H1 (cell line): Measurements from ENCODE around the gene ODC1. TPM values are rescaled to one million over a fixed set of nuclear protein-coding genes. Genes with fewer than 3 reads are reported as not detected.

Experiments used
- CTCF ChIA-PET: fragments of 300-600 bp; sonication (Branson Sonifier 250); formaldehyde crosslinking; loops from one replicate; lab custom pipeline; 2021; ENCODE audit not compliant: partially characterized antibody; lab: Charles Lee
- POLR2A ChIA-PET: fragments of 300-600 bp; sonication (Branson Sonifier 250); formaldehyde crosslinking; loops from one replicate; lab custom pipeline; 2021; ENCODE audit warnings: inconsistent platforms; ENCODE audit not compliant: partially characterized antibody; lab: Charles Lee
- DNase-seq, 2 experiments: peaks; one replicate each; pipeline versions ENCODE4 v3.0.0 to v3.0.0-alpha.2; 2010 to 2022; ENCODE audit warnings: low spot score in 2 of 2, low read depth in 1 of 2, mixed read lengths in 1 of 2
- FAIRE-seq: peaks from 2 replicates; lab custom pipeline; 2011; peaks lifted over from hg19 to GRCh38; lab: Jason Lieb, UNC
- H2AFZ ChIP-seq: 2 replicates; pipeline ENCODE4 v1.8.1; 2012; ENCODE audit warnings: low read length, inconsistent platforms
- H2AK5ac ChIP-seq: 2 replicates; pipeline ENCODE4 v1.6.1; 2013; ENCODE audit warnings: low read depth, low read length
- H2BK120ac ChIP-seq: replicated peaks from 2 replicates; pipeline ENCODE3; 2013; ENCODE audit warnings: low read depth, low read length, inconsistent platforms
- H2BK12ac ChIP-seq: 2 replicates; pipeline ENCODE4 v1.6.1; 2013; ENCODE audit warnings: low read depth, low read length
- H2BK15ac ChIP-seq: 2 replicates; pipeline ENCODE4 v1.6.1; 2013; ENCODE audit warnings: low read length
- H2BK20ac ChIP-seq: 2 replicates; pipeline ENCODE4 v1.6.1; 2013; ENCODE audit warnings: low read length
- H2BK5ac ChIP-seq: 2 replicates; pipeline ENCODE4 v1.6.1; 2013; ENCODE audit warnings: low read depth, low read length
- H3K14ac ChIP-seq: 2 replicates; pipeline ENCODE4 v1.6.1; 2013; ENCODE audit warnings: inconsistent platforms; ENCODE audit not compliant: insufficient read length
- H3K18ac ChIP-seq: 2 replicates; pipeline ENCODE4 v1.6.1; 2013; ENCODE audit warnings: low read length; ENCODE audit errors: extremely low read depth
- H3K23ac ChIP-seq: 2 replicates; pipeline ENCODE4 v1.6.1; 2013; ENCODE audit warnings: inconsistent platforms; ENCODE audit not compliant: insufficient read length
- H3K23me2 ChIP-seq: 2 replicates; pipeline ENCODE4 v1.6.1; 2013; ENCODE audit warnings: low read depth, low read length
- H3K27ac ChIP-seq: 2 replicates; pipeline ENCODE4 v1.6.1; 2011; ENCODE audit warnings: low read depth, low read length, inconsistent platforms
- H3K27me3 ChIP-seq, 4 experiments: replicated peaks in 1 of 4; 1 replicate in 1 of 4; 2 replicates in 3 of 4; pipeline versions ENCODE4 v1.6.1 to v1.8.1; 2011 to 2013; ENCODE audit warnings: low read length in 3 of 4, mild to moderate bottlenecking in 3 of 4, inconsistent platforms in 2 of 4, mixed read lengths in 2 of 4, moderate library complexity in 1 of 4; ENCODE audit not compliant: control insufficient read depth in 3 of 4, insufficient read depth in 3 of 4; ENCODE audit errors: extremely low read depth in 1 of 4
- H3K36me3 ChIP-seq, 4 experiments: 2 replicates each; pipeline versions ENCODE4 v1.6.1 to v1.8.1; 2011 to 2013; ENCODE audit warnings: mild to moderate bottlenecking in 4 of 4, low read length in 3 of 4, moderate library complexity in 2 of 4, control low read depth in 1 of 4, inconsistent platforms in 1 of 4; ENCODE audit not compliant: insufficient read depth in 4 of 4, control insufficient read depth in 2 of 4
- H3K4ac ChIP-seq: replicated peaks from 2 replicates; pipeline ENCODE3; 2013; ENCODE audit warnings: low read length, low read depth, mixed read lengths, inconsistent platforms; ENCODE audit not compliant: insufficient read length
- H3K4me1 ChIP-seq, 4 experiments: replicated peaks in 1 of 4; 1 replicate in 1 of 4; 2 replicates in 3 of 4; pipeline versions ENCODE4 v1.6.1 to v1.8.1; 2011 to 2013; ENCODE audit warnings: low read length in 3 of 4, inconsistent platforms in 2 of 4, mixed read lengths in 1 of 4; ENCODE audit not compliant: insufficient read depth in 4 of 4, control insufficient read depth in 3 of 4
- H3K4me2 ChIP-seq, 2 experiments: 2 replicates each; pipeline versions ENCODE4 v1.6.1 to v1.8.1; 2011 to 2013; ENCODE audit warnings: low read depth in 2 of 2, low read length in 2 of 2, control low read depth in 1 of 2, inconsistent platforms in 1 of 2, mild to moderate bottlenecking in 1 of 2; ENCODE audit not compliant: insufficient read depth in 1 of 2
- H3K4me3 ChIP-seq, 4 experiments: fragments of 200-600, 300-600 bp in 1 of 4; sonication (generic), shearing (Covaris generic), sonication (Bioruptor Twin) in 1 of 4; 2 replicates each; pipeline versions ENCODE4 v1.5.1 to v1.8.1; 2011 to 2016; ENCODE audit warnings: low read length in 4 of 4, low read depth in 3 of 4, control low read depth in 2 of 4, inconsistent platforms in 2 of 4, mild to moderate bottlenecking in 2 of 4, mixed read lengths in 1 of 4, moderate library complexity in 1 of 4; ENCODE audit not compliant: insufficient read depth in 2 of 4; ENCODE audit errors: extremely low read depth in 1 of 4
- H3K56ac ChIP-seq: replicated peaks from 2 replicates; pipeline ENCODE3; 2013; ENCODE audit warnings: low read depth, mild to moderate bottlenecking, mixed read lengths, low read length, inconsistent platforms; ENCODE audit not compliant: insufficient read length
- H3K79me1 ChIP-seq: 2 replicates; pipeline ENCODE4 v1.6.1; 2013; ENCODE audit warnings: low read depth, low read length, control low read depth
- H3K79me2 ChIP-seq, 2 experiments: 2 replicates each; pipeline versions ENCODE4 v1.6.1 to v1.8.1; 2012 to 2013; ENCODE audit warnings: low read length in 2 of 2, mild to moderate bottlenecking in 2 of 2, inconsistent platforms in 1 of 2; ENCODE audit not compliant: insufficient read depth in 2 of 2, control insufficient read depth in 1 of 2
- H3K9ac ChIP-seq, 4 experiments: replicated peaks in 1 of 4; 1 replicate in 1 of 4; 2 replicates in 3 of 4; pipeline versions ENCODE4 v1.6.1 to v1.8.1; 2011 to 2013; ENCODE audit warnings: low read depth in 3 of 4, low read length in 3 of 4, control low read depth in 2 of 4, mild to moderate bottlenecking in 2 of 4, moderate library complexity in 2 of 4, inconsistent platforms in 1 of 4; ENCODE audit errors: extremely low read depth in 1 of 4
- H3K9me3 ChIP-seq, 2 experiments: 2 replicates each; pipeline versions ENCODE4 v1.6.1 to v1.8.1; 2012 to 2013; ENCODE audit warnings: mild to moderate bottlenecking in 2 of 2, moderate library complexity in 2 of 2, control low read depth in 1 of 2, inconsistent platforms in 1 of 2, low read depth in 1 of 2, low read length in 1 of 2, mixed read lengths in 1 of 2; ENCODE audit not compliant: insufficient read depth in 2 of 2
- H4K20me1 ChIP-seq, 2 experiments: replicated peaks in 1 of 2; 2 replicates each; pipeline versions ENCODE3 to v1.8.1; 2011 to 2013; ENCODE audit warnings: inconsistent platforms in 2 of 2, low read length in 2 of 2, mild to moderate bottlenecking in 1 of 2; ENCODE audit not compliant: insufficient read depth in 2 of 2, control insufficient read depth in 1 of 2
- H4K5ac ChIP-seq: 2 replicates; pipeline ENCODE4 v1.6.1; 2013; ENCODE audit warnings: low read length, low read depth, mixed read lengths, inconsistent platforms; ENCODE audit not compliant: insufficient read length
- H4K8ac ChIP-seq: 2 replicates; pipeline ENCODE4 v1.8.0; 2013; ENCODE audit warnings: mild to moderate bottlenecking, moderate library complexity, low read length, inconsistent platforms; ENCODE audit not compliant: insufficient read depth; ENCODE audit errors: extremely low read depth
- H4K91ac ChIP-seq: replicated peaks from 2 replicates; pipeline ENCODE3; 2013; ENCODE audit warnings: low read length, mixed read lengths, inconsistent platforms; ENCODE audit not compliant: insufficient read length
- ATF3 ChIP-seq: IDR thresholded peaks from 2 replicates; pipeline ENCODE4 v1.6.1; 2011; ENCODE audit warnings: low read depth, mild to moderate bottlenecking, low read length; ENCODE audit not compliant: insufficient read depth
- MAX ChIP-seq: IDR thresholded peaks from 2 replicates; pipeline ENCODE4 v1.6.1; 2012; ENCODE audit warnings: inconsistent platforms
- RFX5 ChIP-seq: IDR thresholded peaks from 2 replicates; pipeline ENCODE4 v1.6.1; 2011; ENCODE audit warnings: low read depth, low read length, improper control_type of control experiment, borderline replicate concordance
- SIN3A ChIP-seq, 2 experiments: IDR thresholded peaks in 1 of 2; conservative IDR thresholded peaks in 1 of 2; 2 replicates each; pipeline ENCODE4 v1.6.1; 2011 to 2012; ENCODE audit warnings: low read length in 2 of 2, improper control_type of control experiment in 1 of 2, low read depth in 1 of 2, mild to moderate bottlenecking in 1 of 2
- SP2 ChIP-seq: IDR thresholded peaks from 2 replicates; pipeline ENCODE4 v1.6.1; 2012; ENCODE audit warnings: mild to moderate bottlenecking, low read length, inconsistent platforms
- SUZ12 ChIP-seq: fragments of 200-600 bp; sonication (generic); IDR thresholded peaks from 2 replicates; pipeline ENCODE4 v1.6.1; 2012; ENCODE audit warnings: mild to moderate bottlenecking, inconsistent platforms, low read length, moderate library complexity, mixed read lengths
- WGBS, 2 experiments: shearing (Covaris generic) in 1 of 2; methylation state at CpG; one replicate each; pipeline versions ENCODE4 v1.1.6 to v1.1.7; 2013 to 2015; ENCODE audit warnings: low lambda C conversion rate in 2 of 2, mixed read lengths in 2 of 2, inconsistent platforms in 1 of 2, low coverage in 1 of 2, missing lambda C conversion rate in 1 of 2; ENCODE audit not compliant: insufficient replicate concordance in 2 of 2, insufficient coverage in 1 of 2, insufficient read length in 1 of 2; ENCODE audit errors: extremely low coverage in 1 of 2, missing lambda C conversion rate in 1 of 2; 5-methylcytosine and 5-hydroxymethylcytosine counted together
- polyA plus RNA-seq, 7 experiments: library from polyadenylated mRNA; depleted of rRNA in 3 of 7; stranded (reverse) in 5 of 7; unstranded in 2 of 7; fragments of >200 nt in 5 of 7; fragments of 200-250 nt in 2 of 7; gene quantifications; 1 replicate in 5 of 7; 2 replicates in 1 of 7; 4 replicates in 1 of 7; pipeline versions ENCODE4 v1.2.1 to v1.2.3, GENCODE V29; 2011 to 2013; ENCODE audit warnings: missing spikeins in 2 of 7, mixed read lengths in 2 of 7
- total RNA-seq: library from RNA; stranded (reverse); fragmentation: NEBNext Ultra II Directional; extraction: Animal tissue kit (Norgen Biotek cat#: 25700); gene quantifications from 2 replicates; pipeline ENCODE4 v1.2.1, GENCODE V29; 2021

ODC1 gene
- total and polyA plus RNA-seq, 2 of the 8 experiments (the other 6 are each of a cell fraction or from before 2014, with no cell fraction given): 57.2 to 76.7 TPM

DNA sequence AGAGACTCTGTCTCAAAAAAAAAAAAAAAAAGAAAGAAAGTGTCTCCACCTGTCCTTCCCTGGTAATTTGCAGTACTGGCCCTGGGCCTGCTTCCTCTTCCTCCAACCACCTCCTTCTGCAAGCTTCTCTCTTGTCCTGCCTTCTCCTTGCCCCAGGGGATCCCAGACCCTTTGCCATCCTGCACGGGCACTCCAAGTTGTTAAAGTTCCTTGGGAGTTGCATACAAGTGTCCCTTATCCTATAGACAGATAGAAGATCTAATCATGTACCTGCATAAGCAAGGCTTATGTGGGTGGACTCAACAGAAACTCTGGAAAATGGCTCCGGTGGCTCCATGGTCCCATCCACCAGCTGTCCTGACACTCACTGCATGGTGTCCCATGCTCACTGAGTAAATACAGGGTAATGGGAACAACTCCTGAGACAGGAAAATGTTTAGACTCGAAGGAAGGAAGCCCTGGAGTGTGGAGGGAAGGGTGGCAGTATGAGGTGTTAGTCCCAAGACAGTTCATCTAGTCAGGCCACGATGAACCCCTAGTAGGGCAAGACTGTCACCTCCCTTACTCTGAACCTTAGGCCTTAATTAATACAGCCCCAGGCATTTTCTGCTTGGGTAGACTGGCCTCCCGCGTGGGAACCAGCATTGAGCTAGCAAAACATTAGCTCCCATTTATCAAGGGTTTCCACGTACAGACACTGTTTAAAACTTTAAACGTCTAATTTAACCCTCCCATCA, 17.1 kb downstream of the ODC1 start:
- ChIA-PET POLR2A (no interaction called here), CTCF (interaction anchor here (0.6 to 4.6 kb wide), 8 partner anchors 10 to 446 kb away, joined by 3 to 31 read pairs (median 5); no protein-coding TSS in a partner anchor)
- no peaks in the 10 kb centered on the region for H3K79me2 ChIP-seq
- no peak overlapping the region for H2BK5ac ChIP-seq
- H3K23ac ChIP-seq: no peak overlapping the region
- H4K91ac ChIP-seq: no peak overlapping the region
- no peak overlapping the region for H2AK5ac ChIP-seq
- H3K14ac ChIP-seq: no peak overlapping the region
- no peak overlapping the region for H2BK15ac ChIP-seq
- H3K27ac ChIP-seq: no peak overlapping the region
- peaks cover 0 to 8% (median 3%) of the 10 kb centered on the region in 4 experiments; a peak in 3 of 7 replicates for H3K27me3 ChIP-seq
- H3K9ac ChIP-seq: no peak overlapping the region
- no peak overlapping the region for H2BK20ac ChIP-seq
- H3K79me1 ChIP-seq: no peaks in the 10 kb centered on the region
- 93% methylated on average over 8 of the region's 8 CpGs; no CpG with 5 or more reads in 1 of the 2 experiments for WGBS, 2 experiments
- H3K9me3 ChIP-seq: no peaks in the 10 kb centered on the region
- H2AFZ ChIP-seq: no peak overlapping the region
- H3K4me2 ChIP-seq: no peak overlapping the region
- peaks cover 0 to 3% (median 1%) of the 10 kb centered on the region in 4 experiments; a peak in 3 of 7 replicates for H3K4me1 ChIP-seq
- no peak overlapping the region for H4K5ac ChIP-seq
- no peak for FAIRE-seq
- H3K56ac ChIP-seq: no peak overlapping the region
- H3K4me3 ChIP-seq: no peak overlapping the region
- DNase-seq: no peak
- no peak overlapping the region for H2BK120ac ChIP-seq
- H3K23me2 ChIP-seq: peaks cover 10% of the 10 kb centered on the region
- H4K20me1 ChIP-seq: peaks cover 0 to 8% of the 10 kb centered on the region in 2 experiments
- H4K8ac ChIP-seq: no peak overlapping the region
- no peak overlapping the region for H2BK12ac ChIP-seq
- TF ChIP-seq MAX (no peak), ATF3 (no peak), SP2 (no peak), SUZ12 (no peak), SIN3A (conservative IDR thresholded peaks at IDR 0.05 in 1 of 2, IDR thresholded peaks at IDR 0.05 in 1 of 2; ENCODE audit: low read depth in 1 of 2, low read length in 2 of 2) (no peak), RFX5 (no peak)
- no peak overlapping the region for H3K18ac ChIP-seq
- H3K36me3 ChIP-seq: no peaks in the 10 kb centered on the region
- H3K4ac ChIP-seq: no peak overlapping the region
